Measurements from ENCODE around the gene KCNG2.

DNA sequence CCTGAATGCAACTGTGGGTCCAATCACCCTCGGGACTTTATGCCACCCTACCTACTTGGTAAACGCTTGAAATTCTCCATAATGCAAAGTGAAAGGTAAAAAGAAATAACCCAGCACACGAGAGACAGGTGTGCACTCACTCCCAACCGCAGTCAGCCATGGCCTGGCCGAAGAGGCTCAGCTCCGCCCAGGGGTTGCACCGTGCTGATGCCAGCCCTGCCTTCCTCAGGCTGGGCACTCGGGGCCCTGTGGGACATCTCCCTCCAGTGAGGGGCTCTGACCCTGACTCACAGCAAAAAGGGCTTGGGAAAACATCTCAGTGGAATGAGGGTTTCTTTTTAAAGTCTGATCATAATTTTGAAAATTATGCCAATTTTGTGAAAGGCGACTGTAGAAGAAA lies 140.5 kb downstream of the KCNG2 start:
- TF ChIP-seq ZNF274 (IDR thresholded peaks at IDR 0.05; ENCODE audit: low read depth, low read length) (no peak), EZH2 (IDR thresholded peaks at IDR 0.05) (no peak)
- TF ChIP-seq, protein P1, sequence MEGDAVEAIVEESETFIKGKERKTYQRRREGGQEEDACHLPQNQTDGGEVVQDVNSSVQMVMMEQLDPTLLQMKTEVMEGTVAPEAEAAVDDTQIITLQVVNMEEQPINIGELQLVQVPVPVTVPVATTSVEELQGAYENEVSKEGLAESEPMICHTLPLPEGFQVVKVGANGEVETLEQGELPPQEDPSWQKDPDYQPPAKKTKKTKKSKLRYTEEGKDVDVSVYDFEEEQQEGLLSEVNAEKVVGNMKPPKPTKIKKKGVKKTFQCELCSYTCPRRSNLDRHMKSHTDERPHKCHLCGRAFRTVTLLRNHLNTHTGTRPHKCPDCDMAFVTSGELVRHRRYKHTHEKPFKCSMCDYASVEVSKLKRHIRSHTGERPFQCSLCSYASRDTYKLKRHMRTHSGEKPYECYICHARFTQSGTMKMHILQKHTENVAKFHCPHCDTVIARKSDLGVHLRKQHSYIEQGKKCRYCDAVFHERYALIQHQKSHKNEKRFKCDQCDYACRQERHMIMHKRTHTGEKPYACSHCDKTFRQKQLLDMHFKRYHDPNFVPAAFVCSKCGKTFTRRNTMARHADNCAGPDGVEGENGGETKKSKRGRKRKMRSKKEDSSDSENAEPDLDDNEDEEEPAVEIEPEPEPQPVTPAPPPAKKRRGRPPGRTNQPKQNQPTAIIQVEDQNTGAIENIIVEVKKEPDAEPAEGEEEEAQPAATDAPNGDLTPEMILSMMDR (IDR thresholded peaks at IDR 0.05 in 2 of 3, conservative IDR thresholded peaks at IDR 0.05 in 1 of 3; ENCODE audit: borderline replicate concordance in 1 of 3, insufficient read depth in 1 of 3, low read depth in 2 of 3, low read length in 2 of 3) = no peak

All from HCT116 (cell line).